ENCODE data around the gene ROGDI.
A peak's percentile ranks its signal among the peaks of the same experiment; 100 is the strongest.

The ROGDI gene

DNA sequence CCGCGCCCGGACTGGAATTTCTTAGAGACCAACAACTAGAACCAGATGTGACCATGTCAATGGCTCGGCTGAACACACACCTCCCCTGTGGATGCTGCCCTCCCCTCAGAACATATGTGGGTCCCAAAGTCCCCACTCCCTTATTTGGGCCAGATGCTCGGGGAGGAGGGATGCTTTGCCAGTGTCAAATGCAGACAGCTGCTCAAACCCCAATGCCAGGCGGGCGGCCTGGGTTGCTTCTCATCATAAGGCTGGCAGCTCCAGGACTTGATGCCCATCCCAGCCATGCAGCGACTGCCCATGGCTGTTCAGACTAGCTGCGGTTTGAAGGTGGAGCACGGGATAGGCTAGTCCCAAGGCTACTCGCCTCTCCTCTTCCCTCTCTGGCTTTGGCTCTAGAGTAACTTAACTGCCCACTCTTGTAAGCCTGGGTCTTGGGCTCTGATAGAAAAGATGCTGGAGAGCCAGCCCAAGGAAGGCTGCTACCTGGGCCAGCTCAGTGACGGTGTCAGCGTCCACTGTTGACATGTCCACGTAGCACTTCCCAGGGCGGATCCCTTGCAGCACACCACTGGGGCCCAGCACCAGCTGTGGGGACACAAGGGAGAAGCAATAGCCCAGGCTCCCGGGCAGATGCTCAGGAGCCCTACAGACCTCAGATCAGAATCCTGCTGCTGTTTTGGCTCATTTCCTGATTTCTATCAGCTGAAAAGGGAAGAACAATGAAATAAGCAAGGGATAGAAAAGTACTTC lies 11.0 kb upstream of the ROGDI start:
- DNase-seq = no peak

DNA sequence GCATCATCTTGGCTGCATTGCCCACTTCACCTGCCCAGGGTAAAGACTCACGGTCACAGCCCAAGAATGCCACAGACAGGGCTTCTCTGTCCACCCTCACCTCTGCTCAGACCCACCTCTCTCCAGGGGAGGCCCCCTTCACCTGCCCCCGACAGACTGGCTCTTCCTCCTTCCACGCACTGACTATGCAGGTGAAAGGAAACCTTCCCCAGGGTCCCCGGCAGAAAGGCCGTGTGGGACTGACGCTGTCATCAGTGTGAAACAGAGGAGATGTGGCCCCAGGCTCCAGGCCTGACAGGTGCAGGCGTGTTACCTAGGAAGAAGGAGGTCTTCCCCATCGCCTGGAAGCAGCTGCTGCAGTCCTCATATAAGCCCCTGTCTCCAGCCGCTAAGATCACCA lies 9.3 kb upstream of the ROGDI start:
- DNase-seq = no peak

DNA sequence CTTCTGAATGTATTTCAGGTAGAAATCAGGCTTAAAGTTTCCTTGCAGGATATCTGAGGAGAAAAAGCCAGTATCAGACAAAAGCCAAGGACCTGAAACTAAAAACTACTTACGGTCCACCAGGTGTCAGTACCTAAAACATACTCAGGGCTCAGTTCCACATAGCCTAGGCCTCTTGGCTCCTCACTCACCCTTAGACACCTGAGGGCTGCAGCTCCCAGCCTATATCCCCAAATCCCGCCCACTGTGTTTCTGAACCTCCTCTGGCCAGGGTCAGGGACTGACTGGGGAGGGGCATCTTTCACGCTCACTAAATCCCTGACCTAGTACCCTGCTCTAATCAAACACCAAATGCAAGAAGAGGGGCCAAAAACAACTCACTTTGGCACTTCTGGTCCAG lies 8.8 kb upstream of the ROGDI start:
- DNase-seq = no peak

DNA sequence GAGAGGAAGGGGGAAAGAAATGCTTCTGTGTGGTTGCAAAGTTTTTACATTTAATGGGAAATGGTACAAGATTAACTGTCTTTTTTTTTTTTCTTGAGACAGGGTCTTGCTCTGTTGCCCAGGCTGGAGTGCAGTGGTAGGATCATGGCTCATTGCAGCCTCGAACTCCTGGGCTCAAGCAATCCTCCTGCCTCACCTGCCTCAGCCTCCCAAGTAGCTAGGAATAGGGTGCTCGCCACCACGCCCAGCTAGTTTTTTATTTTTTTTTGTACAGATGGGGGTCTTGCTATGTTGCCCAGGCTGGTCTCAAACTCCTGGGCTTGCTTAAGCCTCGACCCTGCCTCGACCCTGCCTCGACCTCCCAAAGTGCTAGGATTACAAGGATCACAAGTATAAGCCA lies 3.8 kb upstream of the ROGDI start:
- DNase-seq = no peak

DNA sequence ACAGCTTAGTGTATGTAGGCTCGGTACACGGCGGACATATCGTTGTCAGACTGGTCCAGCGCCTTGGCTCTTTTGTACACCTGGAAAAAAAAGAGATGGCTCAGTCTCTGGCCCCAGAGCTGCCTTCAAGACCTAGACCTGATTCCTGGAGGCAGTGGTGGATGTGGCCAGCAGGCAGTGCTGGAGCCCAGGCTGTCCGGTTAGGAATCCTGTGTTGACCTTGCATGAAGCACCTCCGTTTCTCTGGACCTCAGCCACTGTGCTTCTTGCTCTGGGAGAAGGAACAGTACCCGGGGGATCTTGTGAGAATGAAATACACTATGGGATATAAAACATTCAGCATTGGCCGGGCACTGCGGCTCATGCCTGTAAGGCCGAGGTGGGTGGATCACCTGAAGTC lies 2.8 kb upstream of the ROGDI start:
- DNase-seq = no peak

DNA sequence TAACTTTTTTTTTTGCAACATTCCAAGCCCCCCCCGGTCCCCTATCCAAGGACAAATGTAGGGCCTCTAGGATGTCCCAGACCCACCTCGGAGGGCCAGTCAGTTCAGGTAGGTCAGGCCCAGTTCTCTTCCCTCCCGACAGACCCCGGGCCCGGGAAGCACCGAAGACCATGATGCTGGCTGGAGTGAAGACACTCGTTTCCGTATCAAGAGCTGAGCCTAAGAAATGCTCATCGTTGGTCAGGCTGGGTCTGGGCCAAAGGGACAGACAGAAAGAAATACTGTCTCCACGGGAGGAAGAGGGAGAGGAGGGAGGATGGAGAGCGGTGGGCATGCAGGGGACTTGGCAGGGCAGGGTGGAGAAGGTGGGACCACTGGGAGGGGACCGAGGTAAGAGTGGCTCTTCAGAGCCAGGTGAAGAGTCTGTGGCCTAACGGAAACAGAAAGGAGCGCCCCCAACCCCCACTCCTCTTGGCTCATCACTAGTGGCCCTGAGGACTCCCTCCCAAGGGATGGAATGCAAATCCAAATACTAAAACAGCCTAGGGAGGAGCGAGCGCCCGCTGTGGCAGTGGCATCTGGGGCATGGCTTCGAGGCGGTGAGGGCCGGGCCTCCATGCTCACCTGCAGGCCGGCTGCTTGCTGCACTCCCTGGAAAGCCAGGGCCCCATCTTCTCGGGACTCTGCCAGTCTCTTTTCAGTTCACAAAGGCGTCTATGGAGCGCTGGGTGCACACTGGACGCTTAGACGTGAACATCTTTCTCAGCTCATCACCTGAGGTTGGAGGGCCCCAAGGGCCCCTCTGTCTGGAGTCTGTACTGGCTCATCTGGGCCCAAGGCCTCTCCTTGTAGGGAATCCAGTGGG lies 1.7 kb upstream of the ROGDI start:
- no peak for DNase-seq

DNA sequence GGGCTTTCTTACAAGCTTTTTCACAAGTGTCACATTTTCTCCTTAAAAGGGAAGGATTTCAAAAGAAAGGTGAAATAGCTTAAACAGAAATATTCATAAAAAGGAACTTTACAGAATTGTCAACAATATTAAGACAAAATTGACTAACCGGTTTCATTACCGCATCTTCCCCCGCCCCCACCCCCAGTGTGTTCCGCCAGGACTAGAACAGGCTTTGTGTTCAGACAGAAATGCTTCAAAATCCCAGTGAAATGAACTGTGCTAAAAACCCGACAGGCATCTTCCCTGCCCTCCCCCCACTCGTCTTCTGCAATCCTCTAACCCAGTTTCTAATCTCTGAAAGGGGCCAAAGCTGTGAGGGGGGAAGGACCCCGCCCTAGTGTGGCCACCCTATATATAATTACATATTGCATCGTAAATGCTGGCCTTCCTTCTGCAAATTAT lies 990 bp upstream of the ROGDI start:
- peak; percentile 60 for DNase-seq

DNA sequence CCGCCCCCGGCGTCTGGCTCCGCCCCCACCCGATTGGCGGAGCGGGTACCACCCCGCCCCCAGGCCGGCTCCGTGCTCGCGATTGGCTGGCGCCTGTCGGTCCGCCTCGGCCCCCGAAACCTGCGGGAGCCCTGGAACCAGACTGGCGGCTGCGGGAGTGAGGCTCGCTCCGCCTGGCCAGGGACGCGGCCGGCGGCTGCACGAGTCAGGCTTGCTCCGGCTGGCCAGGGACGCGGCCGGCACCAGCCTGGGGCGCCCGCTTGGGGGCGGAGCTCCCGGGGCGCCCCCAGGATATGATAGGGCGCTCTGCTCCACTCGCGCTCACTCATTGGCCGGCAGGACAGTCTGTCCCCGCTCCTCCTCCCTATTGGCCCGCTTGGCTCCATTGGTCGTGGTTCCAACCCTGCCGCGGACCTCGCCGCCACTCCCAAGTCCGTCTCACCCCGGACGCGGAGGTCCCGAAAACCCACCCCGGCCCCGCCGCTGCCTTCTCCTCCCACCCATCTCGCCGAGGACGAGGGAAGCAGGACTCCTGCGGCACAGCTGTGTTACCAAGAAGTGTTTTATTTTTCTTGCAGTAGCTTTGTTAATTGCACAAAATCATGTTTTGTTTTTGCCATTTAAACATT lies 340 bp upstream of the ROGDI start:
- DNase-seq = peak; percentile 93

DNA sequence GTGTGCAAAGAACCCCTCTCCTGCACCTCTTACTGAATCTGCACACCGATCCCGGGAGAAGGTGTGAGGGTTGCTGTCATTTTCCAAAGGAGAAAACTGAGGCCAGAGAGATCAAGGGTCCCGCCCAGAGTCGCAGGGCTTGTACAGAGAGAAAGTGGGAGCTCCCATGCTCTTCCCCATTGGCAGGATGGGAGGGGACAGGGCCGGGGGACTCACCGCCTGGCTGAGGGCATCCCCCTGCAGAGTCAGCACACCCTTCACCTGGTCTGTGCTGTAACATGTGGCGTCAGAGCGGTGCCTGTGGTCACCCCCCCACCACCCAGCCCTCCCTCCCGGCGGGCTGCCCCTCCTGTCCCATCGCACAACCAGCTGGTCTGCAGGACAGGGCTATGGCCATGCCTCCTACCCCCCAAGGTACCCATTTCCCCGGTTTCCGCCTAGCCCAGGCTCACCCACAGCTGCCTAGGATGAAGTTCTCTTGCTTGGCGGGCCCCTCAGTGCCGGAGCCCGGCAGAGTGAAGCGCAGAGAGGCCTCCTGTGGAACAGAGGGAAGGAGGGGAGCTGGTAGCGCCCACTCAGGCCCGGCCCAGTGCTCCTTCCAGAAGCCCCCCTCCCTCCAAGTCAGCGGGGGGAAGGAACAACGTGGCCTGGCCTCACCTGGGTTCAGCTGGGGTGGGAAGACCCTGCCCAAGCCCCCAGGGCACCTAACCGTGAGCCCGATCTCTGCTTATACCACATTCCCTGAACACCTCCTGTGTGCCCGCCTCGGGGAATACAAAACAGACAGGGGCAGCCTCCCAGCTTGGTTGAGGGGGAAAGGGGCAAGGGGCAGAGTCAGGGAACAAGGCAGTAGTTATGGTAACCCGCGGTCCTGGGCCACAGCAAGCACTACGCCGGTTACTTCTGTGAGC lies 1.1 kb downstream of the ROGDI start:
- DNase-seq = no peak

DNA sequence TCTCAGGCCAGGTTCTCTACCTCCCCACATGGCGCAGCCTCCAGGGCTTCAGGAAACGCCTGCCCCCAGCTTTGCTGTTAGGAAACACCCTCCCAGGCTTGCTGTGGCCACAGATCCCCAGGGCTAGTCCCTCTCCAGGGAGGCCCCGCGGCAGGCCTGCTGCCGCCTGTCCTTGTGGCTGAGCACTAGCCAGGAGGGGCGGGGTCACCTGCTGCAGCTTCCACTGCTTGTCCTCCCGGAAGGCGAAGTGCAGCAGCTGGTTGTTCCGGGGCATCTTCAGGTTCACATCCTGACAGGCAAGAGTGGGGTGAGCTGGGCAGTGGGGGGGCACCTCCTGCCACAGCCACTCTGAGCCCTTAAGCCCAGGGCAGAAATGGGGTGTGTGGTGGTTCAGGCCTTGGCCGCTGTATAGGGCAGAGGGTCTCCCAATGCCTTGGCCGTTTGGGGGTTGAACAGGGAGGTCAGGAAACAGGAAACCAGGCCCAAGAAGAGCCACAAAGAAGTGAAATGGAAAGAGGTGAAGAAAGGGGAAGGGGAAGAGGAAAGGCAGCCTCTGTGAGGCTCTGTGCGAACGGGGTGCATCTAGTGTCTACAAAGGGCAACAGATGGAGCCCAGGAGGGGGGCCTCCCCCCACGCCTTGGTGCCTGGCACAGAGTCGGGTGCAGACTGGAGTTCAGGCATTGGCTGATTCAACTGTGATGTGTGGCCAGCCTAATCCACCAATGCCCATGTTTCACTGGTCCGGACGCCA lies 2.0 kb downstream of the ROGDI start:
- DNase-seq = no peak

DNA sequence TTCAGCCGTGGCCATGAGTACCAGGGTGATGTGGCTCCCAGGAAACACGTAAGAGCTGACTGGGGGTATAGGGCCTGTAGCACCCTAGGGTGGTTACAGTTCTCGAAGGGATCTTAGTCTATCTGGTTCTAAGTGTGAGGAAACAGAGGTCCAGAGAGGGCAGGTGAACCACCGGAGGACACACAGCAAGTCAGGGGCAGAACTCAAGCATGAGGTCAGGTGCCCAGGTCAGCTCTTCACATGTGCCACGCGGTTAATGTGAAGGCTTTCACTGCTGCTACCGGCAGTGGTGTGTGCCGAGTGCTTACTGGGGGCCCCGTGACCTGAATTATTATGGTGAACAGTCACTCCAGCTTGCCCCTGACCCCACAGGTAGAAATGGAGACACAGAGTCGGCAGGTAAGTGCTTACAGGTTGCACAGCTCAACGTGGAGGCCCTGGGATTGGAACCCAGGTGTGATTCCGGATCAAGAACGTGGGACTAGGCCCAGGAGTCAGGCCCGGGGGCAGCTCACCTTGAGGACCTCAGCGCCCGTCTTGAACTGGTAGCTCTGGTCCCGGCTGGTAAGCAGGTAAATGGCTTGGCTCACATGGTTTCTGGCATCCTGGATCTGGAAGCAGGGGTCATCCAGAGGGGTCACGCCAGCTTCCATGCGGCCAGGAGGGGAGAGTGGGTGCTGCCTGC lies 3.1 kb downstream of the ROGDI start:
- DNase-seq = no peak

DNA sequence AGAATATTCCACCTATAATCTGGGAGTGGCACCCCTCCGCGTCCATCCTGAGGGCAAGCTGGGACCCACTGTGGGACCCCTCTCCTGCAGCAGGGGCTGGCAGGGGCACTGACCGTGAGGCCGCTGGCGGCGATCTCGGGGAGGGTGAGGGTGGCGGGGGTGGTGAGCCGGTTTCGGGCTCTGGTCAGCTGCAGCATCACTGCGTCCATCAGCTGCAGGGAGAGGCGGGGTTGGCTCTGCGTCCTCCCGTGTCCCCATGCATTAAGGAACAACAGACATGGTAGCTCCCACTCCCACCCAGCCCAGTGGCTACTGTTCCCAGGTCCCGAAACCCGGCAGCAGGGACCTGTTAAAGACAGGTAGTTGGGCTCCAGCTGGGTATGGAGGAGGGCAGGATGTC lies 4.0 kb downstream of the ROGDI start:
- no peak for DNase-seq

DNA sequence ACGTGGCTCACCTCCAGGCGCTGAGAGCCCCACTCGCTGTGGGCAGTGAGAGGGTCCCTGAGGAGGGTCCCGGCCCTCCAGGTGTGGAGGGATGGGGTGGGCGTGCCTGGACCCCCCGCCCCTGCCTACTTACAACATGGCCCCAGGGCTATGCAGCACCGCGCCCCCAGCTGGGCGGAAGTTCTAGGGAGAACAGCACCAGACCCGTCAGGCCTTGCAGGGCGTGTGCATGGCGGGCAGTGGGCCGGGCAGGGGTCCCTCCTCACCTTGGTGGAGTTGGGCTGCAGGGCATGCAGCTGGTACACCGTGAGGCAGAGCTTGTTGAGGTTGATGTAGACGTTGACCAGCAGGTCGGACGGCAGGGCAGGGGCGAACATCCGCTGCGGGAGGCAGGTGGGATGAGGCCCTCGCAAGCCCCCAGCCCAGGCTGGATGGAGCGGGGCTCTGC lies 4.6 kb downstream of the ROGDI start:
- no peak for DNase-seq

DNA sequence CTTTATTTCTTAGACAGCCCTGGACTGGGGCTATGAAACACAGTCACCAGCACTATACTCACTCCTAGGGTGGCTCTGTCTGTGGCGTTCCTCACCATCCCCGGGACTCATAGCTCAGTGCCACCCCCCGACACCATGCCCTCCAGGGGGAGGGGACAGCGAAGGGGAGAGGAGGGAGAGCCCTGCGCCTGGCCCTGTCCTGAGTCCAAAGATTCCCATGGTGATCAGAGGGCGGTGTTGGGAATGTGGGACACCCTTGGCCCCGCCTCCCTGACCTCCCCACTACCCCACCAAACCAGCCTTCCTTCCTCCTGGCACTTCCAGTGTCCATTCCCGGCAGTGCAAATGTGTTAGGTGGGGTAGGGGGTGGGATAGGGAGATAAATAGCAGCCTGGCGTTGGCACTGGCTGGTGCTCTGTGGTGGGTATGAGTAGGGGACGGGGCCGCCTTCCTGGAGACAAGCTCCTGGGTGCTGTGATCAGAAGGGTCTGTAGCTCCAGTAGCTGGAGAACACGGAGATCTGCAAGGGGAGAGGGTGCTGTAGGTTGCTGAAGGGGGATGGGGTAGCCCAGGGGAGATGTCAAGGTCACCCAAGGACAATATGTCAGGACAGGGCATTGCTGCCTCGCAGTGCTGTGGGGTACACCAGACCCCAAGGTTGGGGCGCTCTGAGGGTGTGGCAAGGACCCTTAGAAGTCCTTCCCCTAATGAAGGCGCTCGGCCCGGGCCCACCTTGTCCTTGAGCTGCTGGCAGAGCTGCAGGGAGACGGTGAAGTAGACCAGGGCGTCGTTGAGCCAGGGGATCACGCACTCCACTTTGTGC lies 5.2 kb downstream of the ROGDI start:
- DNase-seq = no peak

DNA sequence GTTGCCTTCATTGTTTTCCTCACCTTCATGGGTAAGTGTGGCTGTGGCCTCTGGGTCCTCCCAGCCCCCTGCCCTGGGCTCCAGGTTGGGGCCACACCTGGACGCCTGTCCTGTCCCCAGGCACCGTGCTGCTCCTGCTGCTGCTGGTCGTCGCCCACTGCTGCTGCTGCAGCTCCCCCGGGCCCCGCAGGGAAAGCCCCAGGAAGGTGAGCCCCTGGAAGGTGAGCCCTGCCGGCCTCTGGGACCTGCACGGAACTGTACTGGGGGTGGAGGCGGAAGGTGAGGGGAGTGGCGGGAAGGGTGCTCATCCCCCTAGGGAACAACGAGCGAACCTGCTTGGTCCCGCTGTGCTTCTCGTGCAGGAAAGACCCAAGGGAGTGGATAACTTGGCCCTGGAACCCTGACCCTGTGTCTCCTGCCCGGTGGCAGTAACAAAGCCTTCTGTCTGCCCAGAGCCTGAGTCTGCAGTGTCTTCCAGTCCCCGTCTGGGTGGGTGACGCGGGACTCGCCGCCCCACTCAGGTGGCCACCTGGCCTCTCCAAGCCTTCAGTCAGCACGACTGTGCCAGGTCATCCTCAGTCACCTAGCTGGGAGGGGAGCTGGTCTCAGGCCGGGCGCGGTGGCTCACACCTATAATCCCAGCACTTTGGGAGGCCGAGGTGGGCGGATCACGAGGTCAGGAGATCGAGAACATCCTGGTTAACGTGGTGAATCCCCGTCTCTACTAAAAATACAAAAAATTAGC lies 6.4 kb downstream of the ROGDI start:
- no peak for DNase-seq

DNA sequence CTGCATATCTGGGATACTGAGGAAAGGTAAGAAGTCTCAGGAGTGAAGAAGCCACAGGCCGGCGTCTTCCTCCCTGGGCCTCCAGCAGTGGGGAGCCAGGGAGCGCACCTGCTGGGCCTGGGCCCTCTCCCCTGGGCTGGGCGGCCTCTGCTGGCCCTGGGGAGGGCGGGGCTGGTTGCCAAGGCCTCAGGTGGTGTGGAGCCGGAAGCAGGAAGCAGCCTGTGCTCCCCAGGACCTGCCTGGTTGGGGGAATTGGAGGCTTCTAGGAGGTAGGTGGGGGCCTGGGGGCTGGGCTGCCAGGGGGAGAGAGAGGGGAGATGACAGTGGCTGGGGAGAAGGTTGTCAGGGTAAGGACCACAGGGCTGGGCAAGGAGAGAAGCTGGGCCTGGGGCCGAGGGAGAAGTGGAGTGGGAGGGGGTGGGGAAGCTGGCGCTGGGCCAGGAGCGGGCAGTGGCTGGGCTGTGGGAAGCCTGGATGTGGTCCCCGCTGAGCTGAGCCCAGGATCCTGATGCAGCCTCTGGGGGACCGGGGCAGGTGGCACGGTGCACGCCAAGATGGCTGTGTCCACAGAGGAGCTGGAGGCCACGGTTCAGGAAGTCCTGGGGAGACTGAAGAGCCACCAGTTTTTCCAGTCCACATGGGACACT lies 7.1 kb downstream of the ROGDI start, which contains the start of gene SMIM22:
Gene SMIM22, plus strand, starts transcription at position 189 of the 647 bp plus-strand sequence. Its CDS starts 366 bp downstream, at position 555.
- no peak for DNase-seq

DNA sequence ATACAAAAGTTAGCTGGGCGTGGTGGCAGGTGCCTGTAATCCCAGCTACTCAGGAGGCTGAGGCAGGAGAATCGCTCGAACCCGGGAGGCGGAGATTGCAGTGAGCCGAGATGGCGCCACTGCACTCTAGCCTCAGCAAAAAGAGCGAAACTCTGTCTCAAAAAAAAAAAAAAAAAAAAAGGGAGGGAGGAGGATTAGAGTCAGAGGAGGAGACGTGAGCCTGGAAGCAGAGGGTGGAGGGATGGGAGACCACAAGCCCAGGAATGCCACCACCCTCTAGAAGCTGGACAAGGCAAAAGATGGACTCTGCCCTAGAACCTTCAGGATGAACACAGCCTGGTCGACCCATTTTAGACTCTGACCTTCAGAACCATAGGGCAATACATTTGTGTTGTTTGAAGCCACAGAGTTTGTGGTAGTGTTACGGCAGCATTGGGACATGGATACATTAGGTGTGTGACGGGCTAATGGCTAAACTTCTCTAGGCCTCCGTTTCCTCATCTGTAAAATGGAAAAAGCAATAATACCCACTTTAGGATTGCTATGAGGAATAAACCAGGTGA lies 9.4 kb downstream of the ROGDI start:
- no peak for DNase-seq

DNA sequence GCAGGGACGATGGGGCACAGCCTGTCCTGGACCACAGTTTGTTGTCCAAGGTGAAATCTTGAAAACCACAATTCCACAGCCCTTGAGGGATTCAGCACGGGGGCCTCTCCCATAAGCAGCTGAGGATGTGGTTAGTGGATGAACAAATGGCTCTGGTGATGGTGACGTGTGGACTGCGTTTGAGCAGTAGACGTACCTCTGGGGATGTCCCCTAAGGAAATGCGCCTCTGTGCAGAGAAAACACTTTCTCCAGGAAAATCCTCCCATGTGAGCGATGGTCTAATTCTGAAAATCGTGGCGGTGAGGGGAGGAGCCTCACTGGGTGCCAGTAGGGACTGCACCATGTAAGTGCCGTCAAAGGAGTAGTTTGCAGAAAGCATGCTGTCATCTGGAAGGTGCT lies 11.6 kb downstream of the ROGDI start:
- no peak for DNase-seq
